GM21381 (cell line): ENCODE results near the gene TMEM175.

Experiments
- ATAC-seq: cut with Tn5 transposase; IDR thresholded peaks from one replicate; pipeline ENCODE4 v1.9.1; 2021; ENCODE audit warnings: mild to moderate bottlenecking, moderate library complexity; ENCODE audit not compliant: unreplicated experiment

Gene TMEM175

DNA sequence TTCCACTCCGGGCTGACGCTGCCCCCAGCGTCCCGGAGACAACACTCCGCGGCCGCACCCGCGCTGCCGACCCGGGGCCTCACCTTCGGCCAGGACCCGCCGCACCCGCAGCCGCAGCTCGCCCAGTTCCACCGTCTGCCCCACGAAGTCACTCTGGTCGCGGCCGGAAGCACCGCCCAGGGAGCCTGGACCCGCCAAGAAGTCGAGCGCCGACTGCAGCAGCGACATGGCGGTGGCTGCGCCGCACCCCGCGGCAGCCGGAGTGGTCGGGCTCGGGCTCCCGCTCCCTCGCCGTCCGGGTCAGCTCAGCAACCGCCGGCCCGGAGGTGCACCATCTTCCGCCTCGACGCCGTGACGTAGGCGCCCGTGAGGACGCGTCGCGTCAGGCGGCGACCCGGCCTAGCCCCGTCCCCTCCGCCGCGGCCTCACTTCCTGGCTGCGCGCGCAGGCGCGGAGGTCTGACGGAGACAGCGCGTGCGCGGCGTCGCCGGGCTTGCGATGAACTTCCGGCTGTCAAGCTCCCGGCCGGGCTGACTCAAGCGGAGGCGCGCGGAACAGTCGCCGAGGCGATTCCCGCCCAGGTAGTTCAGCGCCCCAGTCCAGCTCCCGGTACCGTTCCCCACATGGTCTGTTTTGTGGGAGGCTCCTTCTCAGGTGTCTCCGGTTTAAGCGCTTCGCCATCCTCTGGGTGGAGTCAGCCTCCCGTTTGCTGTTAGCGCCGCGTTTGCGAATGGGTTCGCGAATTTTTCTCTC lies at the start of gene TMEM175, which contains the start of gene GAK:
TSS of gene TMEM175 (plus strand) at position 501 of the 753 bp plus-strand sequence. CDS start 15,280 bp downstream, outside the sequence.
TSS of gene GAK (minus strand) at position 357 of the 753 bp plus-strand sequence. CDS start at position 228, 129 bp downstream.
- peak; percentile 88 for ATAC-seq

DNA sequence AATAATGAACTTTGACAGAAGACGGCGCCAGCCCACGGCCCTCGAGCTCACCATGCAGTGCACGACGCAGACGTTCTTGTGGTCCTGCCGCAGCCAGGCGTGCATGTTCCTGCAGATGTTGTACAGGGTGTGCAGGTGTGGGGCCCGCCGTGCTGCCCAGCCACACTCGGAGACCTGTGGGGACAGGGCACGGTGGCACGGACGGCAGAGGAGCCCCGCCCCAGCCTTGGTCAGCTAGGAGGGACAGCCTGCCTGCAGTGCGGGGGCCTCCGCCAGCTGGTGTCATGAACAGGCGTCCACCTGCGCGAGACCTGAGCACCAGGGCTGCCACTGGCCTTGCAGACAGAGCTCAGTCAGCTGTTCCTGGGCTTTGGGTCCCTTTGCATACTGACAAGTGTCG lies 49.6 kb upstream of the TMEM175 start:
- ATAC-seq: no peak

- ATAC-seq: no peak
Observed at GRCh38 chr4:883377-884095, 48.7 kb upstream of the TMEM175 start.

- ATAC-seq: no peak
Observed at GRCh38 chr4:884259-884658, 48.0 kb upstream of the TMEM175 start.

DNA sequence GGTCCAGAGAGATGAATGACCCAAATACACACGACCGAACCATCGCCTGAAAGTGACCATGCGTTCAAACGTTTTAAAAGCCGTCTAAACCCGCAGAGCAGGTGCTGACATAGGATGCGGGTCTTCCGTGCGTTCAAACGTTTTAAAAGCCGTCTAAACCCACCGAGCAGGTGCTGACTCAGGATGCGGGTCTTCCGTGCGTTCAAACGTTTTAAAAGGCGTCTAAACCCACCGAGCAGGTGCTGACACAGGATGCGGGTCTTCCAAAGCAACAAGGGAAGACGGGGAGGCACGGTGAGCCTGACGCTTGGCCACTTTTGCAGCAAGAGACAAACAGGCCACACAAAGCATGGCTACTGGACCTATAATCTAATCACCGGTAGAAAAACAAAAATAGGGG lies 47.4 kb upstream of the TMEM175 start:
- no peak for ATAC-seq

DNA sequence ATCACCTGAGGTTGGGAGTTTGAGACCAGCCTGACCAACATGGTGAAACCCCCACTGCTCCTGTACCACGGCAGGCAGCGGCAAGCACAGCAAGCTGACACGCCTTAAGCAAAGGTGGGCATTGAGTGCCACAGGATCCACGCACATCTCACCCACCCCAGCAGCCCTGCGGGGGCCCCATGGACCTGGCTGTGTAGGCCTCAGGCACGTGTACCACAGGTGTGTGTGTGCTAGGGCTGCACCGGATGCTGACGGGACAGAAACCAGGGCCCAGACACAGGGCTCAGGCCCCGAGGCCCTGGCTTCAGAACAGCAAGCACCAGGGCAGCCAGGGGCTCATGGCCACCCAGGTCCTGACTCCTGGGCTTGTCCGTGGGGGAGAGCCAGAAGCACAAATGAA lies 46.9 kb upstream of the TMEM175 start:
- ATAC-seq: no peak

DNA sequence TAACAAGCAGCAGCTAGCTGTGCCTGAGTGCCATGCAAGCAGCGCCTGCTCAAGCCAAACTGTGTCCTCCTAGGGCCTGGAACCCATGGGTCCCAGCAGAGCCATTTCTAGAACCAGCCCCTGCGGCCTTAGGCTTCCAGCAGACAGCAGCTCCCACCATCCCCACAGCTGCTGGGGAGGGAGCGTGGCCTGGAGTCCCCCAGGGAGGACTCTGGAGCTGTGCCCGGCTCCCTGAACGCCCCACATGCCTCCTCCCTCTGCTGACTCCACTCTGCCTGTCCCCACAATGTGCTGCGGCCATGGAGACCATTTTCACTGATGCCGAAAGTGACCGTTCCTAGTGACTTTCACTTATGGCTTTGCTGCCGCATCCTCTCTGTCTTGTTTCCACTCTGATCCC lies 46.0 kb upstream of the TMEM175 start:
- no peak for ATAC-seq

DNA sequence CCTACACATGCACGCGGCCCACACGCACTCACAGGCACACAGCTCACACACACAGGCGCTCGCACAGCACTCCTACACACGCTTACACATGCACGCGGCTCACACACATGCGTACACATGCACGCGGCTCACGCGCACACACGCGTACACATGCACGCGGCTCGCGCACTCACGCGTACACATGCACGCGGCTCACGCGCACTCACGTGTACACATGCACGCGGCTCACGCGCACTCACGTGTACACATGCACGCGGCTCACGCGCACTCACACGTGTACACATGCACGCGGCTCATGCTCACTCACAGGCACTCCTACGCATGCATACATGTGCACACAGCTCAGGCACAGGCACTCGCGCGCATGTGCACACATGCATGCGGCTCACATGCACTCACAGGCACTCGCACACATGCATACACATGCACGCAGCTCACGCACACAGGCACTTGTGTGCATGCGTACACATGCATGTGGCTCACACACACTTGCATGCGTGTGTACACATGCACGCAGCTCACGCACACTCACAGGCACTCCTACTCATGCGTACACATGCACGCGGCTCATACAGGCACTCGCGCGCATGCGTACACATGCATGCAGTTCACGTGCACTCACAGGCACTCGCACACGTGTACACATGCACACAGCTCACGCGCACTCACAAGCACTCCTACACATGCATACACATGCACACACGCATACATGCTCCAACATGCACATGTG lies 45.1 kb upstream of the TMEM175 start:
- no peak for ATAC-seq

DNA sequence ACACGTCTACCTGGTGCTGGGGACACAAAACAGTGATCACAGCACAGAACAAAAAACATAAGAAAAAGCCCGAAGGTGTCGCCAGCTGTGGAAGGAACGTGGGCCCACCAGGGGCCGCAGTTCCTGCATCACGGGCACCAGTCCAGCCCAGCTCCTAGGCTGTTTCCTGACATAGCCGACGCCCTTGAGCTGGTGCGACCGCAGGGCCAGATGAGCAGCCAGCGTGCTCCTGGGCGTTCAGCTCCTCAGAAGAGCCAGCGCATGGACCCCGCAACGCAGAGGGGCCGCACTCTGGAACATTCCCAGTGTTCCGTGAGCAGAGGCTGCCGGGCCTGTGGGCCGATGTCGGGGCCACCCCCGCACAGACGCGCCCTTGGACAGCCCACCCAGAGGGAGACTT lies 44.2 kb upstream of the TMEM175 start:
- no peak for ATAC-seq

DNA sequence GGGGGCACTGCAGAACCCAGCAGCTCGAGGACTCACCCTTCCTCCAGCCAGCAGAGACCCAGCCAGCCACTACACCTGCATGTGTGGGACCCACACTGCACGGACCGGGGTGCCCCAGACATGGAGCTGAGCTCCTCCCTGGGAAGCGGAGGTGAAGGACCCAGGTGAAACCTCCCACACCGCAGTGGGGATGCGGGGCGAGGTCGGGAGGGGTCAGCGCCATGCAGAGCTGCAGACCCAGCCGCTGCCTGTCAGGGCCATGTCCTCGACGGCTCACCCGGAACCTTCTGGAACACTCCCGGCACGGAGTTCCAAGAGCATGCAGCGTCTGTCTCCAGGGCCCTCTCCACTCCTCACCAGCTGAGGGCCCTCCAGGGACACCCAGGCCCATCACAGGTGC lies 42.7 kb upstream of the TMEM175 start:
- ATAC-seq: no peak

GRCh38 chr4:890036-890695 lies 42.1 kb upstream of the TMEM175 start:
- no peak for ATAC-seq

DNA sequence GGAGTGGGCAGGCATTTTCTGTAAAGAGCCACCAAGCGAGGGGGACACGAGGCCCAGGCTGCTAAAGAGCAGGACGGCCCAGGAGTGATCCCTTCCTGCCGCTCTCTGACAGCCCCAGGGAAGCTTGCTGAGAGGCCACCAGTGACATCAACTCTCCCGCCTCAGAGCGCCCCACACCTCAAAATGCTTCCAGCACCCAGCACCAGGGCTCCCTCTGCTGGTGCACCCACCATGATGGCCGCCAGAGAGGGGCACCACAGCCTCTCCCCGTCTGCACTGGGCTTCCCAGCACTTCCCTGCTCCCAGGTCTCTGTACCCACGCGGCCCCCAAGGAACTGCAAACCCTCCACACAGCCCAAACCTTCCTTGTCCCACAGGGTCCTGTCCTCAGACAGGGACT lies 40.5 kb upstream of the TMEM175 start:
- ATAC-seq: no peak

- no peak for ATAC-seq
Observed at GRCh38 chr4:892780-893179, 39.5 kb upstream of the TMEM175 start.

DNA sequence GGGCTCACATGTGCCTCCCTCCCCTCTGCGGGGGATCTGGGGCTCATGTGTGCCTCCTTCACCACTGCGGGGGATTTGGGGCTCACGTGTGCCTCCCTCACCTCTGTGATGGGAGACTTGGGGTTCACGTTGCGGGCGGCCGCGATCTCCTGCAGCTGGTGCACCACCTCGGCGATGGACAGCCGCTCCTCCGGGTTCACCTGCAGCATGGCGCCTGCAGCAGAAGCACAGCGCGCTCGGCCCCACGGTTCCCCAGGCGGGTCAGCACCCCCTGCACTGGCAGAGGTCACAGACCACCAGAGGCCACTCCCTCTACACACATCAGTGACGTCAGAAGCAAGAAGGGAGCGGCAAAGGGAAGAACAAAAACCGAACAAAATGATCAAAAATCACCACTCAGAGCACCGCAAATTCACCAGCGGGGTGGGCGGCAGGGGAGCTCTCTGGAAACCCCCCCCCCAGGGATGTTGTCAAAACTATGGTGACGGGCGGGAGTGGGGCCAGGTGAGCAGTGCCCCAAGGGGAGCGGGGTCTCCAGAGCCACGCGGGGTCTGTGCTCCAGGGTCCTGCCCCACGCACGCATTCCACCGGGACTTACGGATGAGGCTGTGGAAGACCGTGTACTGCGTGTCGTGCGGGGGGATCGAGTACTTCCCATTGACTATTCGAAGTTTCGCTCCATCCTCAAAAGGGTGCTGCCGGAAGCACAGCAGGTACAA lies 38.8 kb upstream of the TMEM175 start:
- no peak for ATAC-seq

- no peak for ATAC-seq
Observed at GRCh38 chr4:893995-894705, 38.1 kb upstream of the TMEM175 start.

DNA sequence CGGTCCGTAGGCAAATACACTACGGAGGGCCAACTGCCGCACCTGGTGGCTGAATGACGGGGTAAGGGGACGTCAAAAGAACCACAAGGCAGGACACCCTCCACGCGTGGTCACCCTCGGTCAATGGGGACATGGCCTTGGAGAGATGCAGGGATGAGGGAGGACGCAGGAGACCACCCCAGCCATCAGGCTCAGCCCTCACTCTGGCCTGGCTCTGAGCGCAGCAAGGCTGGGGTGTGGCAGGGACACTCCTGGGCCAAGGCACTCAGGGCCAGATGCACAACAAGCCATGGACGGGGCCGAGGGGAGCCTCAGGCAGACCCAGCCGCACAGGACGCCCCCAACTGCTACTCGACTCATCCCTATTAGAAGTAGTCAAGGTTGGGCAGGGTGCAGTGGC lies 36.7 kb upstream of the TMEM175 start:
- no peak for ATAC-seq

GRCh38 chr4:896216-896615 lies 36.0 kb upstream of the TMEM175 start:
- no peak for ATAC-seq

GRCh38 chr4:896630-897029 lies 35.6 kb upstream of the TMEM175 start:
- no peak for ATAC-seq

GRCh38 chr4:898123-898522 lies 34.1 kb upstream of the TMEM175 start:
- no peak for ATAC-seq
